Memory B cell (primary cell): ENCODE measurements around the gene TOM1L1.
"Not testable (repeated sequence)": the region's sequence is repeated elsewhere in the genome, so short reads cannot be mapped to it uniquely, and the experiment has no call there.

Source experiments
- ATAC-seq: fragments of 150-1000 bp; cut with Tn5 transposase; 2 replicates; pipeline ENCODE4 v1.10.0; 2021; ENCODE audit warnings: low read depth, mild to moderate bottlenecking, moderate library complexity
- DNase-seq, 2 donors: peaks; one replicate each; pipeline ENCODE4 v3.0.0; 2022; ENCODE audit warnings: low spot score in 2 of 2
- H3K27ac Mint-ChIP-seq: one replicate; pipeline ENCODE4 v1.8.0; 2022; ENCODE audit warnings: mild to moderate bottlenecking, moderate library complexity, mixed read lengths
- H3K27me3 Mint-ChIP-seq: one replicate; pipeline ENCODE4 v1.8.0; 2022; ENCODE audit warnings: mixed read lengths
- H3K36me3 Mint-ChIP-seq: one replicate; pipeline ENCODE4 v1.8.0; 2022; ENCODE audit warnings: mild to moderate bottlenecking, mixed read lengths
- H3K4me1 Mint-ChIP-seq: one replicate; pipeline ENCODE4 v1.8.0; 2022; ENCODE audit warnings: mixed read lengths
- H3K4me3 Mint-ChIP-seq: one replicate; pipeline ENCODE4 v1.8.0; 2022; ENCODE audit warnings: mild to moderate bottlenecking, moderate library complexity, mixed read lengths
- H3K9me3 Mint-ChIP-seq: one replicate; pipeline ENCODE4 v1.8.0; 2022; ENCODE audit warnings: mixed read lengths

TOM1L1 gene, protein sequence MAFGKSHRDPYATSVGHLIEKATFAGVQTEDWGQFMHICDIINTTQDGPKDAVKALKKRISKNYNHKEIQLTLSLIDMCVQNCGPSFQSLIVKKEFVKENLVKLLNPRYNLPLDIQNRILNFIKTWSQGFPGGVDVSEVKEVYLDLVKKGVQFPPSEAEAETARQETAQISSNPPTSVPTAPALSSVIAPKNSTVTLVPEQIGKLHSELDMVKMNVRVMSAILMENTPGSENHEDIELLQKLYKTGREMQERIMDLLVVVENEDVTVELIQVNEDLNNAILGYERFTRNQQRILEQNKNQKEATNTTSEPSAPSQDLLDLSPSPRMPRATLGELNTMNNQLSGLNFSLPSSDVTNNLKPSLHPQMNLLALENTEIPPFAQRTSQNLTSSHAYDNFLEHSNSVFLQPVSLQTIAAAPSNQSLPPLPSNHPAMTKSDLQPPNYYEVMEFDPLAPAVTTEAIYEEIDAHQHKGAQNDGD

DNA sequence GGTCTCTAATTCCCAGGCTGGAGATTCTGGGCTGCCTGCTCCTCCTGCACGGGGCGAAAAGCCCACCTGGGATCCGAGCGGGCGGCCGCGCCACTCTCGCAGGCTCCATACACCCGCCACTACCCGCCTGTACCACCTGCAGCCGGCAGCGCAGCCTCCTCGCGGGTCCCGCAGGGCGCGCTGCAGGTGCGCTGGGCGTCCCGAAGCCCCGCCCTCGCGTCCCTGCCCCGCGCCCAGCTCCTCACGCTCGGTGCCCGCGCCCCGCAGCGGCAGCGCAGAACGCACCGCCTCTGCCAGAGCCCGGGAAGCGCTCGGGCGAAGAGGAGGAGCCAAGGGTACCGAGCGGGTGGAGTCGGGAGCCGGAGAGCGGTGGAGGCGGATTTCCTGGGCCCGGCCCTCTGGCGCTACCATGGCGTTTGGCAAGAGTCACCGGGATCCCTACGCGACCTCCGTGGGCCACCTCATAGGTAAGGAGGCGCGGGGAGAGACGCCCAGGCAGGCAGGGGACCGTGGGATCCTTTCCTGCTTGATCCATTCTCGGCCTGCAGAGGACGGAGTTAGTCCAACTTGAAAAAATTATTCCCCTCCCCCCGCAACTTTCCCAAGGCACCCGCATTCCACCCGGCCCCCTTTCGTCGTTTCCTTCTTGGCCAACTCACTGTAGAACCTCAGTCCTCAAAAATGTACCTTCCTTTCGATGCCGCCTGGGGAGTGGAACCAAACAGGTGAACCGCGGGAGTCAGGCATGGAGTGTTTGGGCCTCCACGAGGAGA lies at the start of gene TOM1L1:
TSS of gene TOM1L1 (plus strand) at position 396 of the 773 bp plus-strand sequence. CDS start at position 410, 14 bp downstream.
- ATAC-seq: peak; percentile 45
- Mint-ChIP-seq H3K4me3 (no peak within 1 kb of the TSS), H3K9me3 (no peaks in the 10 kb centered on the region), H3K27ac (no peak within 1 kb of the TSS), H3K36me3 (no peaks in the 10 kb centered on the region), H3K27me3 (peaks cover 11% of the 10 kb centered on the region), H3K4me1 (no peaks in the 10 kb centered on the region)
- DNase-seq: no peak

DNA sequence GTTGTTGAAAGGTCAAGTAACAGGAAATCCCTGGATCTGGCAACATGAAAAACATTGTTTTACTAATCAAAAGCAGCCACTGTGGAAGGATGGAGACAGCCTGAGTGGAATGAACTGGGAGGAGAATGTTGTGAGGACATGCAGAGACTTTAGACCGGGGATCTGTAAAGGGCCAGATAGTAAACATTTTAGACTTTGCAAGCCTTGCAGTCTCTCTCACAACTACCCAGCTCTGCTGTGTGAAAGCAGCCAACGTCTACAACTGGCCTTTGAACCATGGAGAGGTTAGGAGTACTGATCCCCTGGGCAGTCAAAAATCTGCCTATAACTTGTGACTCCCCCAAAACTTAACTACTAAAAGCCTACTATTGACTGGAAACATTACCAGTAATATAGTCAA lies 41.5 kb upstream of the TOM1L1 start:
- no peaks in the 10 kb centered on the region for H3K36me3 Mint-ChIP-seq
- DNase-seq (no peak), ATAC-seq (no peak)
- no peak overlapping the region for H3K27ac Mint-ChIP-seq
- H3K9me3 Mint-ChIP-seq: peaks cover 3% of the 10 kb centered on the region
- no peaks in the 10 kb centered on the region for H3K4me1 Mint-ChIP-seq
- H3K4me3 Mint-ChIP-seq: no peak overlapping the region
- H3K27me3 Mint-ChIP-seq: no peaks in the 10 kb centered on the region

DNA sequence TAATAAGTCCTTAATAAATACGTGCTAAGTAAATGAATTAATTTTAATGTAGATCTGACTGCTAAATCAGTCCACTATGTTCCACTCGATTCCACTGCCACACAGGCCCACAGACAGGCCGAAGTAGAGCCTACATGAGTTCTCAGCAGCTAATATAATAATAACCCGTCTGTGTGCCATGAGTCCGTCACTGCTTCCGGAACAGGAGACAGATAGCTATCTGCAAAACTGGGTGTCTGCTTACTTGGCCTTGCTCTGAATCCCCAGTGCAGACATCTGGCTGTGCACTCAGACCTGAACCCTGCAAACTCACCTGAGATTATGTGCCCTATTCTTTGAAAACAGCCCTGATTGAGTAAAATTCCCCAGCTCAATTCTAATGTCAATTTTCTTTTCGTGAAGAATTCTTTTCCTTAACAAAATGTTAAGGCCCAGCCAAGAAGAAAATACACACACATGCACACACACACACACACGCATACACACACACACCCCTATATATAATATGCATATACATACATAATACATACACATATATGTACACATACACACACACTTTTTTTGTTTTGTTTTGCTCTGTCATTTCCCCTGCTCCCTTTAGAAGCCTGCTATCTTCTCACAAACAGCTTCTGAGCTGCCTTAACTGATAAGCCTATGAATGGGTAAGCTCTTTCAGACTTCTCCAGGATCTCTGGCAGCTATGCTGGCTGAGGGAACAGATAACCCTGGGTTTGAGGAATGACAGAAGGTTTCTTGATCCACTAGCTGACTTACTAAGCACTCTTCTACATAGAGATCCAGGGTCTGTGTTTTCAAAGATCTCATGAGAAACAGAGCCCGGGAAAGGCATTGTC lies 39.8 kb upstream of the TOM1L1 start:
- Mint-ChIP-seq H3K36me3 (no peaks in the 10 kb centered on the region), H3K4me3 (no peak overlapping the region), H3K9me3 (peaks cover 3% of the 10 kb centered on the region), H3K27me3 (peaks cover 2% of the 10 kb centered on the region), H3K4me1 (no peaks in the 10 kb centered on the region), H3K27ac (no peak overlapping the region)
- ATAC-seq: no peak
- DNase-seq: no peak

DNA sequence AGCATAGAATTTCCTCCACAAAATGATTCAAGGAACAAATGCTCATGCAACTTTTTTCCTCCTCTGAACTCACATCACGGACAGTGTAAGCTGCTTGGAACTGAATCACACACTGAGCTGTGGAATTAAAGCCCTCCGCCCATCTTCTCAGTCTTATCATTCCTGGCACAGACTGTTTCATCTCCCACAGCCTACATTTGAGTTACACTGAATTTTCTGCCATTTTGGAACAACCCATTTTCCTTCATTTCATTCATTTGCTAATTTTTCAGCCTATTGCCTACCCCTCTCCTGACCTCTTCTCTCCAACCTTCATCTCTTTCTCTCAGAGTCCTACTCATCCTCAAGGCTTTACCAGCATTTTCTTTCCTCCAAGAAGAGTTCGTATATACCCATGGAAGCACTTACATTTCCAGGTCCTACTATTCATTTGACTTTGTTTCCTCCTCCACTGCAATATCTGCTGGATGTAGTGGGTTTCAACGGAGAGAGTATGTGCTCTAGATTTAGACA lies 39.1 kb upstream of the TOM1L1 start:
- peaks cover 2% of the 10 kb centered on the region for H3K27me3 Mint-ChIP-seq
- DNase-seq (no peak), ATAC-seq (no peak)
- no peak overlapping the region for H3K27ac Mint-ChIP-seq
- no peaks in the 10 kb centered on the region for H3K4me1 Mint-ChIP-seq
- H3K9me3 Mint-ChIP-seq: peaks cover 3% of the 10 kb centered on the region
- H3K4me3 Mint-ChIP-seq: no peak overlapping the region
- no peaks in the 10 kb centered on the region for H3K36me3 Mint-ChIP-seq

DNA sequence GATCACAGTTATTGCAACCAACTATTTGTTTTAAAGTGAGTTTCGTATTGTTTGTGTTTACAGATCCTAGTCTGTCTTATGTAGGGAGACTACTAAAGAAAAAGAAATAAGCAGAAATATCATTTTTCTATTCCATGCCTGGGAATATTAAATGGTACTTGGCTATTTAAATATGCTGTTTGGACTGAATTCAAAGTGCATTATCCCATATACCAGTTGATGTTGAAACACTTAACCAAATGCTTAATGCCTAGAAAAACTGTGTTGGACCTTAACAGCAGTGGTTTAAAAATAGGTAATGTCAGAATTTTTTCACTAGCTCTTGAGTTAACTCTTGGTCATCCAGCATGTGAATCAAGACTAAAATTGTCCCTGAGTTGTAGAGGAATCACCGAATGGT lies 37.5 kb upstream of the TOM1L1 start:
- H3K36me3 Mint-ChIP-seq: no peaks in the 10 kb centered on the region
- no peaks in the 10 kb centered on the region for H3K4me1 Mint-ChIP-seq
- H3K27ac Mint-ChIP-seq: no peak overlapping the region
- peaks cover 2% of the 10 kb centered on the region for H3K27me3 Mint-ChIP-seq
- ATAC-seq (no peak), DNase-seq (no peak)
- H3K4me3 Mint-ChIP-seq: no peak overlapping the region
- H3K9me3 Mint-ChIP-seq: peaks cover 3% of the 10 kb centered on the region

DNA sequence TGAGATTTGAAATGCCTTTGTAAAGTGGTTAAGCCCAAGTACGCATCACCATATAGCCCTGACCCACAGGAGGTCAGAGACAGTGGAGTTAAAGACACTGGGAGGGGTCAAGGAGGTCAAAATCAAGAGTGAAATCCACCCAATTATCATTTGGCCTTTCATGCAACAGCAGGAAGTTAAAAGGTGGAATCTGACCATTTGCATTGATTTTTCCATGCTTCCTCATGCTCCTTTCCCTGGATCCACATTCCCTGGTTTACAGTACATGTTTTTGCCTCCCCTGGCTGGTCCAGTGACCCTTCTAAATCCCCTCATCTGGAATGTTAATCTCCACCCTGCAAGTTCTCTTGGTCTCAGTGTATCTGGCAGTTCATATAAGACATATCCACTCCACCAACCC lies 36.6 kb upstream of the TOM1L1 start:
- no peak for DNase-seq
- no peak overlapping the region for H3K27ac Mint-ChIP-seq

DNA sequence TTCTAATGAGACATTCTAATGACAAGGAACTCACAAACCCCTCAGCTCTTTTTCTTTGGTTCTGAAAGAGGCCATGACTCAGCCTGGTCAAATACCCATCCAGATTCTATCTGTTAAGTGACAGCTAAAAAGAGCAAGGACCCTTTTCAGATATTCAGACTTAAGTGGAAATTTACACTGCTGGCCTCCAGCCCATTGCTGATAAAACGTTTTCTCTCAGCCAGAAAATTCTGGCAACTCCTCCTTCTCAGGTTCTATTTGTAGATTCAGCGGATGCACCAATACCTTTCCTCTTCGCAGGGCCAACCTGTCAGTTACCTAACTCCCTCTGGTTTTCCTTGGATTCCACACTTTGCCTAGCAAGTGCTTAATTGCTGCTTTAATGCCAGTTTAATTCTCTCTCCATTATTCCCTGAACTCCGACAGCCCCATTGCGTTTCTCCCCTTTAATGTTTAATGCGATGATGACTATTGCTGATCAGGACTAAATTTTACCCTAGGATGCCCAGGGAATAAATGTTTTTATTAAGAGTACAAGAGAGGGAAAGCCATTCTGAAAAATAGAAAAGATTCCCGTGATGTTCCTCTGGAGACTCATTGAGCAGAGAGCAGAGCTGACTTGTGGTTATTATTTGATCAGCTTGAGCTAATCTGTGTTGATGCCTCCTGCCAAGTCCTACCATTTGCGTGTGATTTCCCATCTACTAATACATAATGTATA lies 35.9 kb upstream of the TOM1L1 start:
- peaks cover 2% of the 10 kb centered on the region for H3K27me3 Mint-ChIP-seq
- no peaks in the 10 kb centered on the region for H3K36me3 Mint-ChIP-seq
- H3K9me3 Mint-ChIP-seq: peaks cover 1% of the 10 kb centered on the region
- ATAC-seq (no peak), DNase-seq (no peak)
- no peak overlapping the region for H3K4me3 Mint-ChIP-seq
- H3K4me1 Mint-ChIP-seq: no peaks in the 10 kb centered on the region
- no peak overlapping the region for H3K27ac Mint-ChIP-seq

More for the DNA sequence above, 36.6 kb upstream of the TOM1L1 start:
- no peaks in the 10 kb centered on the region for H3K4me1 Mint-ChIP-seq
- H3K36me3 Mint-ChIP-seq: no peaks in the 10 kb centered on the region
- H3K27me3 Mint-ChIP-seq: peaks cover 2% of the 10 kb centered on the region
- ATAC-seq: no peak
- peaks cover 1% of the 10 kb centered on the region for H3K9me3 Mint-ChIP-seq
- no peak overlapping the region for H3K4me3 Mint-ChIP-seq

DNA sequence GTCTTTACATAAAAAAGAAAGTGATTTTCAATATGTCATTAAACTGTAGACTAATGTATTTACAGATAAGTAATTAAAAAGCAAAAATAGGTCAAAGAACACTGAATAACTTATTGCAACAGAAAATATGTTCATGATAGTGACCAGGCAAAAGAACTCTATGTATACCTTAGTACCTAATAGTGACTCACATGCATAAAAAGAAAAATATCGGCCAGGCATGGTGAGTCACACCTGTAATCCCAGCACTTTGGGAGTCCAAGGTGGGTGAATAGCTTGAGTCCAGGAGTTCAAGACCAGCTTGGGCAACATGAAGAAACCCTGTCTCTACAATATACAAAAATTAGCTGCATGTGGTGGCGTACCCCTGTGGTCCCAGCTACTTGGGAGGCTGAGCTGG lies 33.0 kb upstream of the TOM1L1 start:
- Mint-ChIP-seq H3K36me3 (no peaks in the 10 kb centered on the region), H3K9me3 (no peaks in the 10 kb centered on the region)

DNA sequence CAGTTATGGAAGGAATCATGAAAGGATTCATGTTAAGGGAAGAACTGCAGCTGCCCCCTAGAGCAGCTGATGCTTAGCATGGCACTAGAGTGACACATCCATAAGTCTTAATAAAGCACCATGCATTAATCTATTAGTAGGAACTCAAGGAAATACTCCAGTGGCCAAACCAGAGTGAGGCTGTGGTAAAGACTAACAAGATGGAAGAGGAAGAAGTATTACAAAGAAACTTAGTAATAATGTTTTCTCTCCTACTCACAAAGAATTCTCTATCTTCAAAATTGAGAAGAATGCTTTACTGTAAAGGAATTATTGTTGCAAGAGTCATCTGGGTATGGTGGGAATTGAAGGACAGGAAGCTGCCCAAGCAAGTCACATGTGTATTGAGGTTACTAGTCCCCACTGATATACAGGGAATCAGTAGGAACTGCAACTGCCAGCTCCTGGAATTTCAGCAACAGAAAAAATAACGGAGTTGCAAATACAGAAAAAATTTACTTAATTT lies 29.9 kb upstream of the TOM1L1 start:
- no peak overlapping the region for H3K27ac Mint-ChIP-seq
- no peak overlapping the region for H3K4me3 Mint-ChIP-seq
- no peak for DNase-seq
- no peaks in the 10 kb centered on the region for H3K36me3 Mint-ChIP-seq
- no peaks in the 10 kb centered on the region for H3K9me3 Mint-ChIP-seq
- no peak for ATAC-seq
- H3K4me1 Mint-ChIP-seq: no peaks in the 10 kb centered on the region
- no peaks in the 10 kb centered on the region for H3K27me3 Mint-ChIP-seq

More for the DNA sequence above, 33.0 kb upstream of the TOM1L1 start:
- ATAC-seq (no peak), DNase-seq (no peak)
- peaks cover 2% of the 10 kb centered on the region for H3K27me3 Mint-ChIP-seq
- H3K4me3 Mint-ChIP-seq: no peak overlapping the region
- H3K27ac Mint-ChIP-seq: no peak overlapping the region
- no peaks in the 10 kb centered on the region for H3K4me1 Mint-ChIP-seq

DNA sequence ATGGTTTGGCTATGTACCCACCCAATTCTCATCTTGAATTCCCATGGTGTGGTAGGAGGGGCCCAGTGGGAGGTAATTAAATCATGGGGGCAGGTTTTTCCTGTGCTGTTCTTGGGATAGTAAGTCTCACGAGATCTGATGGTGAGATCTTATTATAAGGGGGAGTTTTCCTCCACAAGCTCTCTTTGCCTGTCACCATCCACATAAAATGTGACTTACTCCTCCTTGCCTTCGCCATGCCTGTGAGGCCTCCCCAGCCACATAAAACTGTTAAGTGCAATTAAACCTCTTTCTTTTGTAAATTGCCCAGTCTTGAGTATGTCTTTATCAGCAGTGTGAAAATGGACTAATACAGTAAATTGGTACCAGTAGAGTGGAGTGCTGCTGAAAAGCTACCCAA lies 24.7 kb upstream of the TOM1L1 start:
- H3K9me3 Mint-ChIP-seq, DNase-seq, H3K4me3 Mint-ChIP-seq, H3K36me3 Mint-ChIP-seq, ATAC-seq, H3K27me3 Mint-ChIP-seq, H3K4me1 Mint-ChIP-seq, H3K27ac Mint-ChIP-seq: not testable (repeated sequence)

DNA sequence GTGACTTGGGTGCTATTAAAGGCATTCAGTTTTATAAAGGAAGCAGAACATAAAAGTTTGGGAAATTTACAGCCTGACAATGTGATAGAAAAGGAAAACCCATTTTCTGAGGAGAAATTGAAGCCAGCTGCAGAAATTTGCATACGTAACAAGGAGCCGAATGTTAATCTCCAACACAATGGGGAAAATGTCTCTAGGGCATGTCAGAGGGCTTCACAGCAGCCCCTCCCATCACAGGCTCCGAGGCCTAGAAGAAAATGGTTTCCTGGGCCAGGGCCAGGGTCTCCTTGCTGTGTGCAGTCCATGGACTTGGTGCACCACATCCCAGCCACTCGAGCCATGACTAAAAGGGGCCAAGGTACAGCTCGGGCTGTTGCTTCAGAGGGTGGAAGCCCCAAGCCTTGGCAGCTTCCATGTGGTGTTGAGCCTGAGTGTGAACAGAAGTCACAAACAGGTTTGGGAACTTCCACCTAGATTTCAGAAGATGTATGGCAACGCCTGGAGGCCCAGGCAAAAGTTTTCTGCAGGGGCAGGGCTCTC lies 23.9 kb upstream of the TOM1L1 start:
- peaks cover 3% of the 10 kb centered on the region for H3K27me3 Mint-ChIP-seq
- no peaks in the 10 kb centered on the region for H3K9me3 Mint-ChIP-seq
- ATAC-seq (no peak), DNase-seq (no peak)
- no peaks in the 10 kb centered on the region for H3K36me3 Mint-ChIP-seq
- no peak overlapping the region for H3K27ac Mint-ChIP-seq
- no peaks in the 10 kb centered on the region for H3K4me1 Mint-ChIP-seq
- H3K4me3 Mint-ChIP-seq: no peak overlapping the region

DNA sequence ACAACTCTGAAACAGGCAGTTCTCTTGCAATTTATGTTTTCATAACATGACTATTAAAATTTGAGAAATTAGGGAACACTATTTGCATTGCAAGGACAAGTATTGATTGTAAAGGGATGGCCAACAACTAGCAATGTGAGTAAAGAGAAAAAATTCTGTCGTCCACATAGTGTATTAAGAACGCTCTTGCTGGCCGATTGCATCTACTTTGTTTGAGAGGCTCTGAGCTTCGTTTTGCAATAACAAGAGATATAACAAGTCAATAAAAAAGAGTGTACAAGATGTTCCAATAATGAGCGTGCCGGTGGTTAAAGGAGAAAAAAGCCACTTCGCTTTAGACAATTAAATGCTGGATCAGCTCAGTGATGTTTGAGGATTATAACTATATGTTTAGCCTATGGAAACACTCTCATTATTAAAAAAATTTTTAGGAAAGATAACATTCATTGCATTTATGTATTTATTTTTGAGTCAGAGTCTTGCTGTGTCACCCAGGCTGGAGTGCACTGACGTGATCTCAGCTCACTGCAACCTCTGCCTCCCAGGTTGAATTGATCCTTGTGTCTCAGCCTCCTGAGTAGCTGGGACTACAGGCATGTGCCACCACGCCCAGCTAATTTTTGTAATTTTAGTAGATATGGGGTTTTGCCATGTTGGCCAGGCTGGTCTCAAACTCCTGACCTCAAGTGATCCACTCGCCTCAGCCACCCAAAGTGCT lies 19.2 kb upstream of the TOM1L1 start:
- no peaks in the 10 kb centered on the region for H3K4me1 Mint-ChIP-seq
- H3K27me3 Mint-ChIP-seq: no peaks in the 10 kb centered on the region
- H3K27ac Mint-ChIP-seq: no peak overlapping the region
- no peaks in the 10 kb centered on the region for H3K9me3 Mint-ChIP-seq
- DNase-seq (no peak), ATAC-seq (no peak)
- no peak overlapping the region for H3K4me3 Mint-ChIP-seq
- H3K36me3 Mint-ChIP-seq: no peaks in the 10 kb centered on the region
